ENCODE data around the gene OBP2B.
"Not testable (repeated sequence)": the region's sequence is repeated elsewhere in the genome, so short reads cannot be mapped to it uniquely, and the experiment has no call there.

Gene OBP2B

DNA sequence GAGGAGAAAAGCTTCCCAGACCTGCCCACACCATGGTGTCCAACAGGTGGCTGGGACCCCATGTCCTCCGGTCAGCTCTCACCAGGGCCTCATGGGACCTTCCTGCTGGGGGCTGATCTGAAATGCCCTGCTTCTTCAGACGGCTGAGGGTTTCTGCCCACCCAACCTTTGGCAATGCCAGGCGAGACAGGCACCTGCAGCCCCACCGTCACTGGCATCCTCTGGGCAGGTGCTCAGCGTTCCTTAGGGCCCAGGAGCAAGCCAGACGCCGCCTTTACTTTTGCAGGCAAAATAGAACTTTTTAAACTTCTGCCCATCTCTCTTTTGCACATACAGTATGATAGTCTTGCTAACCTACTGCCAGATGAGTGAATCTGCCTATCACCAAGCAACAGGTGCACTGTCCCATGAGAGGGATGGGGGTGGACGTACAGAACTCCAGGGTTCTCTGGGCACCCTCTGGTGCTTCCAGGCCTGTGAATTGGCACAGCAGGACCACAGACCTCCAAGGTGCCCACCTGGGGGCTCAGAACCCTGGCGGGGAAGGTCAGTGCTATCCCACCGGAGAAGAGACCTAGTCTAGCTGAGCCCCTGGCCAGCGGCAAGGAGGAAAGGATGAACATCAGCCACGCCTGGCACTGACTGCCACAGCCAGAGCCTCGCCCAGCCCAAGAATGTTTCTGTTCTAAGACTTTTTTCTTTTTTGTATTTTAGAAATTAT is 7.5 kb downstream of the OBP2B start:
- DNase-seq (ENCODE audit: low read depth in 2 of 2), result no peak

DNA sequence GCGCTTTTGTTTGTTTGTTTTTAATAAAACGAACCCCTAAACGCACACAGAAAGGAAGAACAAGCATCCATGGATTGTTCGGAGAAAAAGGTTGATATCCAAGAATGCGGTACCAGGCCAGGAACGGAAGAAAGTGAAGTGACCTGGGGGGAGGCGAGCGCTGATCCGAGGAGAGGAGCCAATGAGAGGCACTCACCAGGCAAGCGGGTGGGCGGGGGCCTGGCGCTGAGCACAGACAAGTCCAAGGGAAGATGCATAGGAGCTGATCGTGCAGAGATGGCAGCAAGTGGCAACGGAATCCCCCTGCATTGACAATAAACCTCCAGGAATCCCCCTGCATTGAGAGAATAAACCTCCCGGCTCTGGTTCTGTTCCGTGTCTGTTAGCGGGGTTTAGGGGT is 8.4 kb downstream of the OBP2B start:
- DNase-seq (ENCODE audit: low read depth in 2 of 2), result no peak

DNA sequence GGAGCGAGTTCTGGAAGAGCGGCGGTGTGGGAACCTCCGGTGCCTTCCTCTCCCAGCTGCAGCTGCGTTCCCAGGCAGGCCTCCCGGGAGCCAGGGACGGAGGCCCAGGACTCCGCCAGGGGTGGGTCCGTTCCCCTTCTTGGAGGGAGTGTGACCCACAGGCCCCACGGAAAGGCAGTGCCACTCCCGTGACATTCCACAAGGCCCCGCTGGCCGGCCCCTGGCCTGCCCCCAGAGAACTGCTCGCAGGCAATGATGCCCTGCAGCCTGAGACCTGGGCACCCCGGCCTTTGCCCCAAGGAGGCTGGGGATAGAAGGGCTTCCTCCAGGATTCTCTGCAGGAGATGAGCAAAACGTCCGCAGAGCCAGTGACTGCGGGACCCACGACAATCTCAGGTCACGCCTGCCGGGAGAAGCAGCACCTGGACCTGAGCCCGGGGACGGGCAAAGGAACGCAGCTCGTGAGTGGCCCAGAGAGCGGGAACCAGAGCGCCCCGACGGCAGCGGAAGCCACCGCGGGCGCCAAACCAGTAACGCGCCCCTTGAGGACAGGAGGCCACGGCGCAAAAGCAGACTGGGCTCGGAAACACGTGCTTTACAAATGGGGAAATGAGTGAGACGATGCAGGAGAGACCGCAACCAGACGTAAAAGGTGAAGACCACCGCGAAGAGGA is 9.3 kb downstream of the OBP2B start:
- peak; percentile 23 to 32 for DNase-seq (ENCODE audit: low read depth in 2 of 2)

DNA sequence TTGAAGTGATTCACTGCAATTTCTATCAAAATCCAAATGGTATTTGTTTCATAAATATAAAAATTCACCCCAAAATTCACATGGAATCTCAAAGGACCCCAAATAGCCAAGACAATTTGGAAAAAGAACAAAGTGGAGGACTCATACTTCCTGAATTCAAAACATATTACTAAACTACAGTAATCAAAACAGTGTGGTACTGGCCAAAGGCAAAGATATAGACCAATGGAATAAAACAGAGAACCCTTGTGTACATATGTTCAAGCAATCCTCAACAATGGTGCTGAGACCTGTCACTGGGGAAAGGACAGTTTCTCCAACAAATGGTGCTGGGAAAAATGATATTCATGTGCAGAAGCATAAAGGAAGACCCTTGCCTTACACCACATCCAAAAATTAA is 14.0 kb downstream of the OBP2B start:
- DNase-seq (ENCODE audit: low read depth in 2 of 2), result no peak

DNA sequence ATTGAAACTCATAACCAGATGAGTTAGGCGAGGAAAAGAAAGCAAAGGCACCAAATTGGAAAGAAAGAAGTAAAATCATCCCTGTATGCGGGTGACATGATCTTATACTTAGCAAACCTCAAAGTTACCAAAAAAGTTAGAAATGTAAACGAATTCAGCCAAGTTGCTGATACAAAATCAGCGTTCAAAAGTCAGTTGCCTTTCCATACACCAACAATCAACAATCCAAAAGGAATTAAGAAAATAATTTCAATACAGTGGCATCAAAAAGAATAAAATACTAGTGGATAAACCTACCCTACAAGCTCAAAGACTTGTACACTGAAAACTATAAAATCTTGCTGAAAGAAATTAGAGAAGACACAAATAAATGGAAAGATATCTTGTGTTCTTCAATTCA is 14.5 kb downstream of the OBP2B start:
- DNase-seq (ENCODE audit: low read depth in 2 of 2), result no peak

DNA sequence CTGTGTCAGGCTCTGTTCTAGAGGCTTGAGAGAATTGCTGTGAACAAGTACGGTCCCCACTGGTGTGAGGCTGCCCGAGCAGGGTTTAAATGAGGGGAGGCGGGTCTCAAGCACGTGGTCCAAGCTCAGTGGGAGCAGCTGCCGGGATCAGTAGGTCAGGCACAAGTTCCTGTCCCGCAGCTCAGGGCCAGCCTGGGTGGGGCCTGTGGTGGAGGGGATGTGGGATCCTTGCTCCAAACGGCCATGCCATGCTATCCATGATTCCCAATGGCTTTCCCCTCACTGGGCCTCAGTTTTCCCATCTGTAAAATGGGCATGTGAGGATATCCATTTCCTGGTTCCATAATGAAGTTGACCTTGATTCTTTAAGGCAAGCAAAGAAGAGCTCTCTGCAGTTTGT is 17.1 kb downstream of the OBP2B start:
- no peak for DNase-seq (ENCODE audit: low read depth in 2 of 2)

DNA sequence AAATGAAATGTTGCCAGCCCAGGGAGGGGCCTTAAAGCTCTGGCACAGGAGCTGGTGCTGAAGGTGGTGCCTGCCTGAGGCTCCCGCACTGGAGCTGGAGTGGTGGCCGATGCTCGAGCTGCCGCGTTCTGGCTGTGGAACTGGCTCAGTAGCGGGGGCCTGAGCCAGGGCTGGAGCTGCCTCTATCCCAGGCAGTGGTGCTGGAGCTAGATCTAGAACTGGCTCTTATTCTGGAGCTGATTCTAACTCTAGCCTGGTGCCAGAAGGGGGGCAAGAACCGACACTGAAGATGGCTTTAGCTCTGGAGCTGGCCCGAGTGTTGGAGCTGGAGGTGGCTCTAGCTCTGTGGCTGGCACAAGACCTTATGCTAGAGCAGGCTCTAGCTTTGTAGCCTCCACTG is 19.2 kb downstream of the OBP2B start:
- DNase-seq (ENCODE audit: low read depth in 2 of 2), result no peak

DNA sequence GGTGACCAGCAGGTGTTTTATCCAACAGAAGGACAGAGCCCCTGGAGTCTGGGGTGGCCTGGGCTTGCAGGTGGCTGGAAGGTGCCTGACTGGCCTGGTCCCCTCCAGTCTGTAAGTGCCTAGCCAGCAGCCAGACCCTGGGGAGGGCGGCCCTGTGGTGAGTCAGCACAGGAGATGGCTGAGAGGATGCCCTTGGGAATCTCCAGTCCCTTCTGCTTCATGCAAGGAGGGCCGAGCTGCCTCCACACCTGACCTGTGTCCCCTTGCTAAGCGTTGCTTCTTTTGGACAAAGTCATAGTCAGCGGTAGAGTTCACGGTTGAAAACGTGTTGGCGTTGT is 20.2 kb downstream of the OBP2B start:
- no peak for DNase-seq (ENCODE audit: low read depth in 2 of 2)

DNA sequence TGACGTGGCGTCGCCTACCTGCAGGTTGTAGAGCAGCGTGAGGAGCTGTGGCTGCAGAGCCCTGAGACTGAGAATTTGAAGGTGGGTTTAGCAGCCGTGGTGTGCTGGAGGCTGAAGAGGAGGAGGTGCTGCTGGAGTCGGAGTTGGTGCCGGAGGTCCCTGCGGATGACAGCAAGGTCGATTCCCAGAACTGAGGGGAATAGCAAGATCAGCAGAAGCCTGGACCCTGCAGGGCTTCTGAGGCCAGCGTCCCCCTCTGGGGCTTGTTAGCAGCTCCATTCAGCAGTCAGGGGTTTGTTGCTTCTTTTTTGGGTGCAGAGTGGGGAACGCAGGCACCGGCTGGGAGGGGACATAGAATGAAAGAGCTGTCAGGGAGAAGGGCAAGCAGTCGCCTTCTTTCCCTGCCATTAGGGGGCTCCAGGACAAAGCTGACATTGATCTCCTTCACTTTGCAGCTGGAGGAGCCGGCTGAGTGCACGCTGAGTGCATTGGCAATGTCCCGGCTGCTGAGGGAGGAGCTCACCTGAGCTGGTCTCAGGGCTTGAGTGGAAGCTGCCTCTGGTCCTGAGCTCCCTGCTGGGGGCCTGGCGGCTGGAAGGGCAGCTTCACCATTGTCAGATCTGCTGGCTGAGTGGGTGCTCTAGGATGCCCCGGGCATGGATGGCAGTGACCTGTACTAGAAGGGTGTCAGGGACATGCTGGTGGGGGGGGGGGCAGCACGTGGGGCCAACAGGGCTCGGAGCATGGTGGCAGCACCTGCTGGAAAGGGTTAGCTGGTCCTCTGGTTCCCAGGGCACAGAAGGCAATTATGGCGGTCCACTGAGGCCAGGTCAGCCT is 20.8 kb downstream of the OBP2B start:
- DNase-seq (ENCODE audit: low read depth in 2 of 2), result no peak

DNA sequence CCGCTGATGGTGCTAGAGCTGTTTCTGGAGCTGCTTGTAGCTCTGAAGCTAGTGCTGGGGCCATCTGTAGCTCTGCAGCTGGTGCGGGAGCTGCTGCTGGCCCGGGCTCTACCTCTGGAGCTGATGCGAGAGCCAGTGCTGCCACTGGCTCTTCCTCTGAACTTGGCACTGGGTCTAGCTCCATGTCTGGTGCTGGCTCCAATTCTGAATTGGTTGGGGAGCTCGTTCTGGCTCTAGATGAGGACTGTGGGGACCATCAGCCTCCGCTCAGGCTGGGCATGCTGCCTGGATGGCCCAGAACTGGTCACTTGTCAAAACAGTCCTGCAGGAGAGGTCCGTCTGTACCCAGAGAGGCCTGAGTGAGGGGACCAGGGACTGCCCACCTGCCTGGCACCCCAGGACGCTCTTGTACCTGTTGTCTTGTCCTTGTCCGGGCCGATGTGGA is 21.5 kb downstream of the OBP2B start:
- no peak for DNase-seq (ENCODE audit: low read depth in 2 of 2)

DNA sequence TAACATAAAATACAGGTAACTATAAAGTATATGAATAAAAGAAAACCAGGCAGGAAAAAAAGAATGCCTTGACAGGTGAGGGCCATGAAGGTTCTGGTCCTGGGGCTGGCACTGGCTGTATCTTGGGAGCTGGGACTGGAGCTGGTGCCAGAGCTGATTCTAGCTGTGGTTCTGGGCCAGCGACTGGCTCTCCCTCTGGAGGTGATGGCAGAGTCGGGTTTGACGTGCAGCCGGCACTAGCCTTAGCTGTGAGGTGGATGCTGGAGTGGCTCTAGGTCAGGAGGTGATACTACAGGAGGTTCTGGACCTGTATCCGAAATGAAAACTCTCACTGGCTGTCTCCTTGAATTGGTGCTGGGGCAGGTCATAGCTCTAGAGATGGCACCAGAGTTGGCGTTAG is 22.3 kb downstream of the OBP2B start:
- DNase-seq (ENCODE audit: low read depth in 2 of 2), result no peak

DNA sequence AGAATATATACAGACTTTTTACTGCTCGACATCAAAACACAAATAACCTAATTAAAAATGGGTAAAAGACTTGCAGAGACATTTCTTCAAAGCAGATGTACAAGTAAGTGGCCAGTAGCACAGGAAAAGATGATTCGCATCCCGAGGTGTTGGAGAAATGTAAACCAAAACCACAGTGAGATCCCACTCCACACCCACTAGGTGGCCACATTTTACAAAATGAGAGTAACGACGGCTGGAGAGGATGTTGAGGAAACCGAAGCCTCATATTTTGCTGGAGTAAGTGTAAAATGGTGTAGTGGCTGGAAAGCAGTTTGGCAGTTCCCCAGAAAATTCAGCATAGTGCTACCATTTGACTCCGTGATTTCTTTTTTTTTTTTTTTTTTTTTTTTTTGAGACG is 24.1 kb downstream of the OBP2B start:
- peak; percentile 14 to 20 for DNase-seq (ENCODE audit: low read depth in 2 of 2)

DNA sequence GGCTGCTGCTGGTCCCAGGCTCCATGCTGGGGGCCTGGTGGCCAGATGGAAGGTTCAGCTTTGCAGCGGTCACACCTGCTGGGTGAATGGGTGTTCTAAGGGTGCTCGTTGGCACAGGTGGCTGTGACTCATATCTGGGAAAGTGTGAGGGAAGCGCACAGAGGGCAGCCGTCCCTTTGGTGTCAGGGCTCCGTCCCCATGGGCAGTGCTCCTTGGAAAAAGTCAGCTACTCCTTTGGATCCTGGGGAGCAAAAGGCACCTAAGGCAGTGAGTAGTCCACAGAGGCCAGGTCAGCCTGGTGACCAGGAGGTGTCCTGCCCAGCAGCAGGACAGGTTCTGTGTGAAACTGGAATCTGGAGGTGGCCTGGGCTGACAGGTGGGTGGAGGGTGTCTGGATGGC is 26.9 kb downstream of the OBP2B start:
- no peak for DNase-seq (ENCODE audit: low read depth in 2 of 2)

DNA sequence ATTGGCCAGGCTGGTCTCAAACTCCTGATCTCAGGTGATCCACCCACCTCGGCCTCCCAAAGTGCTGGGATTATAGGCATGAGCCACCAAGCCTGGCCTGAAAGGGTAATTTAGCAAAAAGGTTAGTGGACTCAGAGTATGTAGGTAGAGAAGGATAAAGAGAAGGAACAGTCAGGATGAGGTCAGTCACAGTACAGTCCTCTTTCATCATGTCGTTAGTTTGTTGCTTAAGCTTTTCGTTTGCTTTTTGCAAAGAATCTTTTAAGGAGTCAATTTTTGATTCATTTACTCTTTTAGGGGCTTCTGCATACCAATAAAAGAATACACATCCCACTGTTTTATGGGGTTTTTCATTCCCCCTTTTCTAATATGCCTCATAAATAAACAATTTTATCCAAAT is 27.5 kb downstream of the OBP2B start:
- DNase-seq (ENCODE audit: low read depth in 2 of 2), result no peak

DNA sequence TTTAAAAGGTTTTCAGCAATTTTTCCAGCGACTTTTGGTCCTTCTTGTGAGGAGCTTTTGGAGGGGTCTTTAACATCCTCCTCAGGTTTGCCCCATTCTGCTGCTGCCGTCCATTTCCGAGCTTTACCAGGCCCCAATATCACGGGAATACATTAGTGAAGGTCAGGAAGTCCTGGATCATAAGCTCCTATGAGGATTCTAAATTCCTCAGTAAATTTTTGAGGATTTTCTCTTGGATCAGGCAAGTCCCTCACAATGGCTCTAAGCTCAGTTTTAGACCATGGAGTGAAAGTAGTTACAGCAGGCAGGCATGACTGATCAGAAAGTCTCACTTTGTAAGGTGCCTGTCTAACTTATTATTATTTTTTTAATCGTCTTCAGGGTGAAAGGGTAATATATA is 28.1 kb downstream of the OBP2B start:
- DNase-seq (ENCODE audit: low read depth in 2 of 2), result no peak

DNA sequence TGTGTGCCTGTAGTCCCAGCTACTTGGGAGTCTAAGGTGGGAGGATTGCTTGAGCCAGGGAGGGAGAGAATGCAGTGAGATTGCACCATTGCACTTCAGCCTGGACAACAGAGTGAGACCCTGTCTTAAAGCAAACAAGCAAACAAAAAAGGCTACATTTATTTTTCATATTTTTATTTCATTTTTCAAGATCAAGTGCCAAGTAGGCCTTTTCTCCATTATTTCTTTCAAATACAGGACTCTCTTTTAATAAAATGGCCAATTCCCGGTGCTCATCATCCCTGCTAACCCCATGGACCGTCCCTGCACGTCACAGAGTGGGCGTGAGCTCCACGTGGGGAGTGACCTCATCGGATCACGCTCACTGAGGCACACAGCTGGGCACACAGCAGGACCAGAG is 36.0 kb downstream of the OBP2B start:
- DNase-seq (ENCODE audit: low read depth in 2 of 2), result no peak

DNA sequence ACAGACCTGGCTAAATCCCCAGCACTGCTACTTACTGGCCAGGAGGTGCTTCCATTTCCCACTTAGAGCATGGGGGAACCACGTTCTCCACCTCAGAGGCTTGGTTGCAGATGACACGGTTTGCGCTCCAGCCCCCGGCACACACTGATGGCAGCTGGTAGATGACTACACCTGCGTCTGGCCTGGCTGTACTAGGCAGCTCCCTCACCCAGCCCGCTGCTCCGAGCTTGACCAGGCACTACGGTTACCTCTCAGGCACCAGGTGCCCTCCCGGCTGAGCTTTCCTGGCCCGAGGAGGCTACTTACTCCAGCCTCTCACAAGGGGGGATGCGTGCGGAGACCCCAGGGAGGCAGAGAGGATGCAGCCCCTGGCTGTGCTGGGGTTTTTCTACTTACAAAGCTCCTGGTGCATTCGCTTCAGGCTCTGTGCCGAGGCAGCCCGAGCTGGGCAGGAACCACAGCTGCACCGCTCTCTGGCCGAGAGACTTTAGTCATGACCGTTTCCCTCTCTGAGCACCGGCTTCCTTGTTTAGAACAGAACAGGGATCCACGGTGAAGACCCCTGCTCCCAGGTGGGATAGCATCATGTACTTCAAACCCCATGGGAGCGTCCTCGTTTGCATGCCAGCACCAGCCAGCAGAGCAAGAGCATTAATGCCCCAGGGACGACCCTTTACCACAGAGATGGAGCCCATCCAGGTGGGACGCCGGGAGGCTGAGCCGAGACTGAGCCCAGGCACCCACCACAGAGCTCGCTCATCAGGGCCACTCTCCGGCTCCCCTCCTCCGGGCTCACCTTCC is 37.7 kb downstream of the OBP2B start:
- DNase-seq (ENCODE audit: low read depth in 2 of 2), result no peak

DNA sequence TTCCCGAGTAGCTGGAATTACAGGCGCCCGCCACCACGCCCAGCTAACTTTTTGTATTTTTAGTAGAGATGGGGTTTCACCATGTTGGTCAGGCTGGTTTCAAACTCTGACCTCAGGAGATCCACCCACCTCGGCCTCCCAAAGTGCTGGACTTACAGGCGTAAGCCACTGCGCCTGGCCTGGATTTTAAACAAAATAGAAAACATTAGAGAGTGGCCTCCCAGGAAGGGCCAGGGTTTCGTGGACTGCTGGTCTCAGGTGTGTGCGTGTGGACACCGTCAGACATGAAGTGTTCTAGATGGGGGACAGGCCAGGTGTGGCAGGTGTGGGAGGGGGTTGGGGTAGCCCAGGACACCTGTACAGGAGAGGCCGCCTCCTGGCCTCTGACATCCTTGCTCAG is 38.3 kb downstream of the OBP2B start:
- DNase-seq (ENCODE audit: low read depth in 2 of 2), result no peak

DNA sequence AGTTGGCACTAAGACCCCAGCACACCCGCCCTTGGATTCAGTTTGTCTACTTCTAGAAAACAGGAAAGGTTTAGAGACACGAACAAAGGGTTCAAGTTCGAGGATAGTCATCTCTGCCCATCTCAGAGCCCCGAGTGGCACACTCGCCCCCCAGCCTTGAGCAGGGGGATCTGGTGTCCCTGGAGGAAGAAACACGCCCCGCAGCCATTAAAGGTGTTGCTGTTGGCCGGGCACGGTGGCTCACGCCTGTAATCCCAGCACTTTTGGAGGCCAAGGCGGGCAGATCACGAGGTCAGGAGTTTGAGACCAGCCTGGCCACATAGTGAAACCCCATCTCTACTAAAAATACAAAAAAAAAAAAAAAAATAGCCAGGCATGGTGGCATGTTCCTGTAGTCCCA is 39.4 kb downstream of the OBP2B start:
- DNase-seq (ENCODE audit: low read depth in 2 of 2), result not testable (repeated sequence)

DNA sequence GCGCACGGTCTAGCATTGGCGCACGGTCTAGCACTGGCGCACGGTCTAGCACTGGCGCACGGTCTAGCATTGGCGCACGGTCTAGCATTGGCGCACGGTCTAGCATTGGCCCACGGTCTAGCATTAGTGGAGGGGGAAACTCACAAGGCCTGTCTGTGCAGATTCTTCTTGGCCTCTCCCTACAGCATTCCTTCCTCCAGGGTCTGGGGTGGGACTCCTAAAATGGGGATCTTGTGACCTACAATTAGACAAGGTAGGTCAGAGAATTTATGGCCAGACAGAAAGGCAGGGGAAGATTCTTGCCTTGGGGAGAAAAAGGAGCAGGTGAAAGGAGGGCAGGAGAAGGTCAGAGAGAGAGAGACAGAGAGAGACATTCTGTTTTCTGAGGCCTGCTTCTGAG is 39.9 kb downstream of the OBP2B start:
- DNase-seq (ENCODE audit: low read depth in 2 of 2), result no peak

DNA sequence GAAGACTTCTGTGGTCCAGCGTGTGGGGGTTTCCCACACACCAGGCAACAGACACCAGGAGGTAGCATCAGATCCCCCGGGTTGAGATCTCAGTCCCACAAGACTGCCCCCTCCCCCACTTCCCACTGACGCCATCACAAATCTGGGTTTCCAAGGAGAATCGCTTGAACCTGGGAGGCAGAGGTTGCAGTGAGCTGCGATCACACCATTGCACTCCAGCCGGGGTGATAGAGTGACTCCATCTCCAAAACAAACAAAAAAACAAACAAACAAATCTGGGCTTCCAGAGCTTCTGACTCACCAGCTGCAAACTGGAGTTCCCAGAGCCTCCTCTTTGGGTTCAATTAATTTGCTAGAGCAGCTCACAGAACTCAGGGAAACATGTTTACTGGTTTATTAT is 40.6 kb downstream of the OBP2B start:
- no peak for DNase-seq (ENCODE audit: low read depth in 2 of 2)

DNA sequence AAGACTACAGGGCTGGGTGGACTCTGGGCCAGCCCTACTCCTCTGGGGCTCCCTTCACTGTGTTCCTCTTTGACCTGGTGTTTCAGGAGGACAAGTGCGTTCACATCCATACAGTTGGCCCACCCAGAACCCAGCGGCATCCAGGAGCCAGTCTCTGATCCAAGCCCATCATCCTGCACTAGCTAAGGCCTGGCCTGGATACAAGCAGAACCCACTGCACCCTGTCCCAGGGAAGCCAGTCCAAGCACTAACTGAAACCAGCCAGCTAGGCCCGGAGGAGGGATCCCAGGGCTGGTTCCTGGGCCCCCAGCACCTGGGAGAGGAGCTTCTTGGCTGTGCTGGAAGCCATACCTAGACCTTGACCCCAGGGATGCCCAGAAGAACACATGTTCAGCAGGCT is 41.3 kb downstream of the OBP2B start:
- no peak for DNase-seq (ENCODE audit: low read depth in 2 of 2)

Data from stimulated activated CD8-positive, alpha-beta memory T cell treated with anti-CD3 and anti-CD28 coated beads, Interleukin-2, amount 100 ng/mL, for 48 hours (primary cell).